ENCODE measurements around the gene PSMD11. TPM values are rescaled to one million over a fixed set of nuclear protein-coding genes. Genes with fewer than 3 reads are reported as not detected.

PSMD11 gene
- polyA plus RNA-seq, 1 donor (not counting 4 experiments of a cell fraction or from before 2014, with no cell fraction given), result 103 TPM

- Histone ChIP-seq H3K27ac (ENCODE audit: control insufficient read depth, insufficient read depth, low read length) (no peak overlapping the region), H3K79me2 (ENCODE audit: control insufficient read depth, insufficient read depth, low read length) (no peaks in the 10 kb centered on the region), H2AFZ (ENCODE audit: control insufficient read depth, low read length) (no peak overlapping the region), H3K9me1 (ENCODE audit: control insufficient read depth, extremely low read depth, insufficient read depth, low read length) (no peaks in the 10 kb centered on the region), H3K4me2 (ENCODE audit: control insufficient read depth, extremely low read depth, insufficient read depth, low read depth, low read length) (no peak overlapping the region), H3K9me3 (ENCODE audit: control insufficient read depth, low read depth, low read length) (no peaks in the 10 kb centered on the region), H3K36me3 (ENCODE audit: control insufficient read depth in 2 of 2, extremely low read depth in 1 of 2, insufficient read depth in 2 of 2, low read length in 2 of 2) (peaks cover 22 to 56% of the 10 kb centered on the region in 2 experiments), H3K9ac (ENCODE audit: control insufficient read depth, extremely low read depth, insufficient read depth, low read length) (no peak overlapping the region), H3K27me3 (ENCODE audit: control insufficient read depth, extremely low read depth, insufficient read depth, low read length) (no peaks in the 10 kb centered on the region), H4K20me1 (ENCODE audit: control insufficient read depth, extremely low read depth, insufficient read depth, low read length) (no peaks in the 10 kb centered on the region), H3K4me1 (ENCODE audit: control insufficient read depth, extremely low read depth, insufficient read depth, low read length) (no peaks in the 10 kb centered on the region), H3K4me3 (ENCODE audit: control insufficient read depth in 2 of 3, extremely low read depth in 1 of 3, insufficient read depth in 2 of 3, low read depth in 1 of 3, low read length in 3 of 3) (no peak overlapping the region)
- dilution Hi-C loops (cut with MboI; ENCODE audit: extremely low pct_ligation_motif_present, low sequenced_read_pairs), result no loop called here
- DNase-seq (ENCODE audit: low read depth, low spot score) (no peak), FAIRE-seq (no peak)
- TF ChIP-seq CTCF (optimal IDR thresholded peaks at IDR 0.05 in 1 of 3, IDR thresholded peaks at IDR 0.05 in 1 of 3, conservative IDR thresholded peaks at IDR 0.05 in 1 of 3; ENCODE audit: extremely low read depth in 1 of 3, insufficient read depth in 2 of 3, low read length in 3 of 3) (no peak), EZH2 (IDR thresholded peaks at IDR 0.05; ENCODE audit: low read length) (no peak)
These were observed 32.9 kb downstream of the PSMD11 start for GRCh38 chr17:32477220-32477619.

- H3K4me2 ChIP-seq (ENCODE audit: control insufficient read depth, extremely low read depth, insufficient read depth, low read depth, low read length), result no peak overlapping the region
- no peak overlapping the region for H2AFZ ChIP-seq (ENCODE audit: control insufficient read depth, low read length)
- H3K36me3 ChIP-seq (ENCODE audit: control insufficient read depth in 2 of 2, extremely low read depth in 1 of 2, insufficient read depth in 2 of 2, low read length in 2 of 2), result peaks cover 16 to 58% of the 10 kb centered on the region in 2 experiments
- H3K9me3 ChIP-seq (ENCODE audit: control insufficient read depth, low read depth, low read length), result no peaks in the 10 kb centered on the region
- no peaks in the 10 kb centered on the region for H3K27me3 ChIP-seq (ENCODE audit: control insufficient read depth, extremely low read depth, insufficient read depth, low read length)
- no peak overlapping the region for H3K27ac ChIP-seq (ENCODE audit: control insufficient read depth, insufficient read depth, low read length)
- FAIRE-seq (no peak), DNase-seq (ENCODE audit: low read depth, low spot score) (no peak)
- no peak overlapping the region for H3K9ac ChIP-seq (ENCODE audit: control insufficient read depth, extremely low read depth, insufficient read depth, low read length)
- dilution Hi-C loops (cut with MboI; ENCODE audit: extremely low pct_ligation_motif_present, low sequenced_read_pairs), result no loop called here
- no peaks in the 10 kb centered on the region for H3K9me1 ChIP-seq (ENCODE audit: control insufficient read depth, extremely low read depth, insufficient read depth, low read length)
- no peaks in the 10 kb centered on the region for H4K20me1 ChIP-seq (ENCODE audit: control insufficient read depth, extremely low read depth, insufficient read depth, low read length)
- H3K4me1 ChIP-seq (ENCODE audit: control insufficient read depth, extremely low read depth, insufficient read depth, low read length), result no peaks in the 10 kb centered on the region
- no peak overlapping the region for H3K4me3 ChIP-seq (ENCODE audit: control insufficient read depth in 2 of 3, extremely low read depth in 1 of 3, insufficient read depth in 2 of 3, low read depth in 1 of 3, low read length in 3 of 3)
- no peaks in the 10 kb centered on the region for H3K79me2 ChIP-seq (ENCODE audit: control insufficient read depth, insufficient read depth, low read length)
- TF ChIP-seq EZH2 (IDR thresholded peaks at IDR 0.05; ENCODE audit: low read length) (no peak), CTCF (optimal IDR thresholded peaks at IDR 0.05 in 1 of 3, IDR thresholded peaks at IDR 0.05 in 1 of 3, conservative IDR thresholded peaks at IDR 0.05 in 1 of 3; ENCODE audit: extremely low read depth in 1 of 3, insufficient read depth in 2 of 3, low read length in 3 of 3) (no peak)
These were observed 34.8 kb downstream of the PSMD11 start for GRCh38 chr17:32479074-32479617.
